GM12875 (cell line): ENCODE results near the gene C17orf58.
A peak's percentile ranks its signal among the peaks of the same experiment; 100 is the strongest.
"Not testable (repeated sequence)": the region's sequence is repeated elsewhere in the genome, so short reads cannot be mapped to it uniquely, and the experiment has no call there.

Source experiments
- H3K4me3 ChIP-seq: one replicate; pipeline ENCODE4 v1.5.1; 2011; ENCODE audit warnings: low read depth, low read length, control low read depth
- TF ChIP-seq, protein P1 (sequence below): IDR thresholded peaks from 2 replicates; pipeline ENCODE4 v1.5.1; 2011; ENCODE audit warnings: low read depth, mild to moderate bottlenecking, control low read depth, inconsistent platforms, low read length, moderate library complexity, borderline replicate concordance; ENCODE audit not compliant: insufficient read depth

Gene C17orf58

DNA sequence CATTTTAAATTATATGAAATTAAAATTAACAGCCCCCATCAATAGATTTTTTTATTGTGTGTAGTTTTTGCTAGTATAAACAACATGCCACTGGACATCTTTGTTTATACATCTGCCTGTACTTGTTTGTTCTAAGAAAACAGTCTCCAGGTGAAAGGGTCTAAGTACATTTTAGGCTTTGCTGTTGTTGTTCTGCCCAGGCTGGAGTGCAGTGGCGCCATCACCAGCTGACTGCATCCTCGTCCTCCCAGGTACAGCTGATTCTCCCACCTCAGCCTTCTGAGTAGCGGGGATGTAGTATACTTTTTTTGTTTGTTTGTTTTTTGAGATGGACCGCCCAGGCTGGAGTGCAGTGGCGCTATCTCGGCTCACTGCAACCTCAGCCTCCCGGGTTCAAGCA is 25.5 kb downstream of the C17orf58 start:
- TF ChIP-seq, protein P1, sequence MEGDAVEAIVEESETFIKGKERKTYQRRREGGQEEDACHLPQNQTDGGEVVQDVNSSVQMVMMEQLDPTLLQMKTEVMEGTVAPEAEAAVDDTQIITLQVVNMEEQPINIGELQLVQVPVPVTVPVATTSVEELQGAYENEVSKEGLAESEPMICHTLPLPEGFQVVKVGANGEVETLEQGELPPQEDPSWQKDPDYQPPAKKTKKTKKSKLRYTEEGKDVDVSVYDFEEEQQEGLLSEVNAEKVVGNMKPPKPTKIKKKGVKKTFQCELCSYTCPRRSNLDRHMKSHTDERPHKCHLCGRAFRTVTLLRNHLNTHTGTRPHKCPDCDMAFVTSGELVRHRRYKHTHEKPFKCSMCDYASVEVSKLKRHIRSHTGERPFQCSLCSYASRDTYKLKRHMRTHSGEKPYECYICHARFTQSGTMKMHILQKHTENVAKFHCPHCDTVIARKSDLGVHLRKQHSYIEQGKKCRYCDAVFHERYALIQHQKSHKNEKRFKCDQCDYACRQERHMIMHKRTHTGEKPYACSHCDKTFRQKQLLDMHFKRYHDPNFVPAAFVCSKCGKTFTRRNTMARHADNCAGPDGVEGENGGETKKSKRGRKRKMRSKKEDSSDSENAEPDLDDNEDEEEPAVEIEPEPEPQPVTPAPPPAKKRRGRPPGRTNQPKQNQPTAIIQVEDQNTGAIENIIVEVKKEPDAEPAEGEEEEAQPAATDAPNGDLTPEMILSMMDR: no peak

DNA sequence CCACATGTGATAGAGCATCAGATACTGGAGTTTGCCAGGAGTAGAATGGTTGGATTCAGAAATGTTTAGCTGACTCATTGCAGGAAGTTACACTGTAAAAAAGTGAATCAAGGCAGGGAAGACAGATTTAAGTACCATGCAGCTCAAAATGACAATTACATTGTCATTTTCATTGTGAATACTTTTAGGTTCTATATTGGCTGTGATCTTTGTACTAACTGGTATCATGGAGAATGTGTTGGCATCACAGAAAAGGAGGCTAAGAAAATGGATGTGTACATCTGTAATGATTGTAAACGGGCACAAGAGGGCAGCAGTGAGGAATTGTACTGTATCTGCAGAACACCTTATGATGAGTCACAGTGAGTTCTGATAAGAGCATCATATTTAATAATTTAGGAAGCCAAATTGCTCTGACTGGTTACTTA is 33.1 kb downstream of the C17orf58 start:
- TF ChIP-seq, protein P1: peak; percentile 35; the same call in 1 of the 2 replicates
- not testable (repeated sequence) for H3K4me3 ChIP-seq

More for the DNA sequence above, 25.5 kb downstream of the C17orf58 start:
- H3K4me3 ChIP-seq: no peak overlapping the region

DNA sequence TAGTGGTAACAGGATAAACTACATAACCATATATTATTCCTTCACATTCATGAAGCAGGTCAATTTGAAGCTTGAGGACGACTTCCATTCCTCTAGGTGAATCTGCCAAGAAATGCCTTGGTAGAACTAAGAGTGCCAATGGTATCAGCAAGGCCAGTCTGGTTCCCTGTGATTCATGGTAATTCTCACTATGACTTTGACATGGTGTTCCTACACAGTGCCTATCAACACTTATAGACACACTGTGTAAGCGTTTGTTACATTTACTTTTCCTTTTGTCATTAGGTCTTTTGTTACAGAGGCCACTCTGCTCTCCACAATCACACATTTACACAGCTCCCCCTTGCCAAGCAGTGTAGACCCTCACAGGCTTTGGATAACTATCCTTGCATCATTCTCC is 34.1 kb downstream of the C17orf58 start:
- not testable (repeated sequence) for H3K4me3 ChIP-seq

DNA sequence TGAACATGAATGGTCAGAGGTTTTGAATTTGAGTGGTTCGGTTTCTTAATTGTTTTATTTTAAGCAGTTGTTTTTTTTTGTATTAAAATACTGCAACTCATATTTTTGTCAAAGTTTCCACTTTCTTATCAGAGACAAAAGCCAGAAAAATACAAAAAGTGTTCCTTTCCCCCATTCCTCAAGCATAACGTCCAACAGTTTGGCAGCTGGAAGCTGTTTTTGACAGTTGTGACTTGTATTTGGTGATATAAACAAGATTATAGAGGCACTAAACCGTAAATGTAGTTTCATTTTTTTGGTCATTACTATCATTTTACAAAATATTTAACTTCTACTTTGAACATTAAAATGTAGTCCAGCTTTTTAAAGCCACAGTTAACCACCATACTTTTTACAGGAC is 36.0 kb downstream of the C17orf58 start:
- H3K4me3 ChIP-seq: not testable (repeated sequence)

DNA sequence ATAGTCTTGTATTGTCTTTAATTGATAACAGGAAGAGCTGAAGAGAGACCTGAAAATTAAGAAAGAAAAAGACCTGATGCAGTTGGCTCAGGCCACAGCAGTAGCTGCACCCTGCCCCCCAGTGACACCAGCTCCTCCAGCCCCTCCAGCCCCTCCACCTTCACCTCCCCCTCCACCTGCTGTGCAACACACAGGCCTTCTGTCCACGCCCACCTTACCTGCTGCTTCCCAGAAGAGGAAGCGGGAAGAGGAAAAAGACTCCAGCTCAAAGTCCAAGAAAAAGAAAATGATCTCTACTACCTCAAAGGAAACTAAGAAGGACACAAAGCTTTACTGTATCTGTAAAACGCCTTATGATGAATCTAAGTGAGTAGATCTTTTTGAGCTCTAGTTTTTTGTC is 36.8 kb downstream of the C17orf58 start:
- no peak overlapping the region for H3K4me3 ChIP-seq
- TF ChIP-seq, protein P1: no peak

DNA sequence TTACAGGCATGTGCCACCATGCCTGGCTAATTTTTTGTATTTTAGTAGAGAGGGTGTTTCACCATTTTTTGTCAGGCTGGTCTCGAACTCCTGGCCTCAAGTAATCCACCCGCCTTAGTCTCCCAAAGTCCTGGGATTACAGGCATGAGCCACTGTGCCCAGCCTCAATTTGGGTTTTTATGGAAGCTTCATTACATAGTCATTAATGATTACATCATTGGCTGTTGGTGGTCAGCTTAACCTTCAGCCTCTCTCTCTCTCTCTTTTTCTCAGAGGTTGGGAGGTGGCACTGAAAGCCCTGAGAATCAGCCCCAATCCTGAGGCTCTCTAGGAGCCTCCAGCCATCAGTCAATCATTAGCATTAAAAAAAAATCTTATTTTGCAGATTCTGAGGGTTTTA is 45.3 kb downstream of the C17orf58 start:
- TF ChIP-seq, protein P1: no peak
- H3K4me3 ChIP-seq: no peak overlapping the region

DNA sequence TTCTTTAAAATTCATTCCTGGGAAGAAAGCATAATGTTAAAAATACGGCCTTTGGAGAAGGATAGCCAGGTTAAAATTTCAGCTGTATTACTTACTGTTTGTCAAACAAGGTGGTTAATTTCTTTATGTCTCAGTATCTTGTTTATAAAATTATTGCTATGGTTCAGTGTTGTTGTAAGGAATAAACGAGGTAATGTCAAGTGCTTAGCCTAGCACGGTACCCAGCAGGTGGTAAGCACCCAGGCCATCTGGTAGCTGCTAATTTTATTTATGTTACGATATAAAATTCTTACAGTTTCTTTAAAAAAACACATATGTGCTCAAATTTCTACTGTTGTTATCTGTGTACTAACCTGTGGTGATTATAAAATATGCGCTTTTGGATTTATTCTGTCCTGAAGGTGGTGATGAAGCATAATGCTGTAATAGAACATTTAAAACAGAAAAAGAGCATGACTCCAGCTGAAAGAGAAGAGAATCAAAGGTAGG is 48.9 kb downstream of the C17orf58 start:
- TF ChIP-seq, protein P1: no peak
- H3K4me3 ChIP-seq: no peak overlapping the region

DNA sequence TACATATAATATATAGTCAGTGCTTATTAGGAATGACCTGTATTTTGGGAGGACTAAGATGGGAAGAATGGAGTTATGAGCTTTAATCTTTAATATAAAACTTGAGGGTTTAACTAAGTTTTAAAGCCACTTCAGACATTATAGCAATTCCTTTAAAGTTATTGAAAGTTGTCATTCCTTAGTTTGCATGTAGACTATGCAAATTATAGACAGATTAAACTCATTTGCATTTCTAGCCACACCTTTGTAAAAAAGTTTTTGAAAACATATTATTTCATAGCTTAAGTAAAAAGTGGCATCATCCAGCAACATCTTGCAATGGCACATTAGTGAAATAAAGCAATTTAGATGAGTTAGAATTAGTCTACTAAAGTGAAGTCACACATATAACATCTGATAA is 49.8 kb downstream of the C17orf58 start:
- TF ChIP-seq, protein P1: no peak
- H3K4me3 ChIP-seq: no peak overlapping the region

DNA sequence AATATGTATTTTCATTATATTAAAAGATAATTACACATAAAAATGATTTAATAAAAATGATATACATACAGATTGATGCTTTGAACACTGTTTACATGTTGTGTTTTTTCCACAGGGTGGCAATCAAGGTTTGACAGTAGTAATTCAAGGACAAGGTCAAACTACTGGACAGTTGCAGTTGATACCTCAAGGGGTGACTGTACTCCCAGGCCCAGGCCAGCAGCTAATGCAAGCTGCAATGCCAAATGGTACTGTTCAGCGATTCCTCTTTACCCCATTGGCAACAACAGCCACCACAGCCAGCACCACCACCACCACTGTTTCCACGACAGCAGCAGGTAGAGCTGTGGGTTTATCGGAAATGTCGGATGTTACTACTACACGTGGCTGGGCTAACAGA is 52.2 kb downstream of the C17orf58 start:
- TF ChIP-seq, protein P1: no peak
- H3K4me3 ChIP-seq: no peak overlapping the region
